Activated naive CD8-positive, alpha-beta T cell treated with anti-CD3 and anti-CD28 coated beads, Interleukin-2, amount 10 ng/mL, durations not matched to agents 7 days and 5 days (primary cell): ENCODE results near the gene WDSUB1. TPM values are rescaled to one million over a fixed set of nuclear protein-coding genes. Genes with fewer than 3 reads are reported as not detected.

Experiments used
- ATAC-seq: fragments of 150-1000 bp; cut with Tn5 transposase; one replicate; pipeline ENCODE4 v1.10.0; 2021; ENCODE audit warnings: low read depth, moderate library complexity
- POLR2A ChIA-PET: fragments of 350-600 bp; sonication (Branson Sonifier 250); formaldehyde crosslinking; loops from one replicate; lab custom pipeline; 2021; ENCODE audit warnings: antibody characterized with exemption; lab: Charles Lee
- DNase-seq: peaks from one replicate; pipeline ENCODE4 v3.0.0; 2021
- H3K27ac Mint-ChIP-seq: one replicate; pipeline ENCODE4 v1.8.0; 2022; ENCODE audit warnings: mild to moderate bottlenecking, mixed read lengths
- H3K27me3 Mint-ChIP-seq: one replicate; pipeline ENCODE4 v1.8.0; 2022; ENCODE audit warnings: mild to moderate bottlenecking, moderate library complexity, mixed read lengths
- H3K36me3 Mint-ChIP-seq: one replicate; pipeline ENCODE4 v1.8.0; 2021; ENCODE audit warnings: mild to moderate bottlenecking, mixed read lengths
- H3K4me1 Mint-ChIP-seq: one replicate; pipeline ENCODE4 v1.8.0; 2021; ENCODE audit warnings: mixed read lengths
- H3K4me3 Mint-ChIP-seq: one replicate; pipeline ENCODE4 v1.8.0; 2022; ENCODE audit warnings: mild to moderate bottlenecking, moderate library complexity, mixed read lengths
- H3K9me3 Mint-ChIP-seq: one replicate; pipeline ENCODE4 v1.8.0; 2021; ENCODE audit warnings: mixed read lengths
- total RNA-seq, 2 experiments: library from RNA; stranded (reverse); gene quantifications; one replicate each; pipeline ENCODE4 v1.2.3, GENCODE V29; 2021

Gene WDSUB1
- total RNA-seq, 2 experiments from 2014 or later: 5.3 to 5.6 TPM

DNA sequence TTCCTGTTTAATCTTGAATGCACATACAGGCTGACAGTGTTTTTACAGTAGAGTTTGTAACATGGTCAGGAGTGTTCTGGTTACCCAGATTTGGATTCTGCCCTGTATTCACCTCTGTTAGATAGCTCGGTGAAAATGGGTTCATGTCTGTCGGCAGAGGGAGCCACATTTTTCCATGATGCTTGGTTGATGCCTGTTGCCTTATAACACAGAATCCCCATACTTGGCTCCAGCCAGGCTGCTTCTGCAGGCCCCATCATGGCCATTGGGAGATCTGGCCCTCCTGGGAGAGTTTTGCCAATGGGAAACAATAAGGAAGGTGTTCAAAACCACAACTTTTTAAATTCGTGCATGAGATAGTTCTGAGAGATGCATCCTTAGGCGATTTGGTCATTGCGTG is 78.1 kb downstream of the WDSUB1 start:
- Mint-ChIP-seq H3K27ac (no peak overlapping the region), H3K4me1 (peaks cover 11% of the 10 kb centered on the region), H3K4me3 (no peak overlapping the region), H3K27me3 (no peaks in the 10 kb centered on the region), H3K36me3 (no peaks in the 10 kb centered on the region), H3K9me3 (no peaks in the 10 kb centered on the region)
- ATAC-seq (no peak), DNase-seq (no peak)
- POLR2A ChIA-PET: interaction anchor here (0.6 kb wide), 1 partner anchor 36 kb away, joined by 3 read pairs; no protein-coding TSS in a partner anchor

DNA sequence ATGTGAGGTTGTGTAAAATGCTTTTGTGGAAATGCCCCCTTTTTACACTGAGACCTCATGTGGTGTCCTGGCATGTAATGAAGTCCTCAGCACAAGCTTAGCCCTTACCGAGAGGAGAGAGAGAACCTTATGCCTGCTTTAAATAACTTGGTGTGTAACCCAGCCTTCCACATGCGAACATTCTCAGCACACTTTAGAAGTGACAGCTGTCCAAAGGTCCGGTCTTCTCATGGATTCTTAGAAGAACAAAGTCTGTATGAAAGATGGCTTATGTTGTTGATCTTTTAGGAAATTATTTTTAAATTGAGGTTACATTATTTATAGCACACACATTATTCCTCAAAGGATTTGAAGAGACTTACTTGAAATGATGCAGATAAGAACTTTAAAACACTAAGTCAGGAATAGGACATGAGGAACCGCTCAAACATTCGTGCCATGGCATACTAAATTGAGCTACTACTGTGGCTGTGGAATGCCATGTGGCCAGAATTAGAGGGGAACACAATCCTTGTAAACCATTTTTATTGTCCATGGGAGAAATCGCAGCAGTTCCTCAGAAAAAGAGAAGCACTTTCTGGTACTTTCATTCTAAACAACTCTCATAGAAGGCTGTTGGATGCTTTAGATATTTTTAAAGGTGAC is 79.6 kb downstream of the WDSUB1 start:
- DNase-seq: no peak
- Mint-ChIP-seq H3K4me1 (peaks cover 14% of the 10 kb centered on the region), H3K27me3 (no peaks in the 10 kb centered on the region), H3K36me3 (no peaks in the 10 kb centered on the region), H3K9me3 (no peaks in the 10 kb centered on the region), H3K27ac (no peak overlapping the region), H3K4me3 (no peak overlapping the region)
- POLR2A ChIA-PET: no interaction called here
- no peak for ATAC-seq

DNA sequence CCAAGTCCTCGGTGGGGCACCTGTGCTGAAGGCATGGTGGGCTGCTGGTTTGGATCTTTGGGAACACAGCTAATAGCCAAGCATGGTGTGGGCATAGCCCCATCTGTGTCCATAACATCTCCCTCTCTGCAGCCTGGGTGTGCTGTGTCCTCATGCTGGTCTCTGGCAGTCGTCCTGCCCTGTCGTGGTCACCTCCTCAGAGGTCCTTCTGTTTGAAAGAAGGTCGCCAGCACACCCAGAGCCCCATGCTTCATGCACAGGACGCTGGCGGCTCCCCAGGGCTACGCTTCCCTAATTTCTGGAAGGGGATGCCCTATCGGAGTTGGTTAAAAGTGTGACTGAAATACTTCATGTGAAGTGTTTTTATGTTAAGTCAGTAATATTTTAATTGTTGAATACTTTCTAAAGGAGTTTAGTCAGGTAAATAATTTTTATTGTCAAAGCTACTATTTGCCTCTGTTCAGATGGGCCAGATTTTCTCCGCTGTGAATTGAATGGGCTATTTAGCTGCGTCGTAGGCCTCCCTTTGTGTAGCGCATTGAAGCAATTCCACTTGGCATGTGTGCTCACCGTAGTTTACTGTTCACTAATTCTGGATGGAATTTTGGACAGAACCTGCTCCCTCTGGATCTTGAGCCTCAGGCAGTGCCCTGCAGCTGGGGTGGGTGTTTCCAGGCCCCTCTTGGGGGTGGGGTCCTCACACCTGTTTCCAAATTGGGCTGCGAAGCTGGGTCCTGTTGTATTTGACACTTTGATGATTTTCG is 81.9 kb downstream of the WDSUB1 start:
- H3K27ac Mint-ChIP-seq: no peak overlapping the region
- DNase-seq: no peak
- POLR2A ChIA-PET: no interaction called here
- no peaks in the 10 kb centered on the region for H3K27me3 Mint-ChIP-seq
- no peak overlapping the region for H3K4me3 Mint-ChIP-seq
- H3K36me3 Mint-ChIP-seq: no peaks in the 10 kb centered on the region
- H3K4me1 Mint-ChIP-seq: peaks cover 13% of the 10 kb centered on the region
- H3K9me3 Mint-ChIP-seq: no peaks in the 10 kb centered on the region
- no peak for ATAC-seq

DNA sequence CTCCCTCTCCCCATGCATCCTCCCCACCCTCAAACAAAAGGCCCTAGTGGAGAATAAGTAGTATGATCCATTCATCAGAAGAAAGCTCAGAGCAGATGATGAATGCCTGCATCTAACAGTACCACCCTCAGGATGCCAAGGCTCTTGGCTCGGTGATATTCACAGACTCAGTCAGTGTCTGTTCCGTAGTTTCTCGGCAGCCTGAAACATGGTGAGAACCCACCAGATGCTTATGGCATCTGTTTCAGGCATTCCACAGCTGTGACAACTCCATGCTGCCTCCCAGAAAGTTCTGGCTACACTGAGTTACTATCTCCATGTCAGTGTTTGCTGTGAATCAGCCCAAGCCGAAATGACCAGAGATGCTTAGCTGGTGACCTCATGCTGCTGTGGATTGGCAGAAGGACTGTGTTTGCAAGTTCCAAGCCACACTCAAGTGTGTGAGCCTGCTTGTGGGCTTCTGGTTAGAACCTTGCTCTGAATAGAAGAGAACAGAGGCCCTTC is 83.9 kb downstream of the WDSUB1 start:
- ATAC-seq (no peak), DNase-seq (no peak)
- Mint-ChIP-seq H3K9me3 (no peaks in the 10 kb centered on the region), H3K4me3 (no peak overlapping the region), H3K27ac (no peak overlapping the region), H3K4me1 (peaks cover 9% of the 10 kb centered on the region), H3K36me3 (no peaks in the 10 kb centered on the region), H3K27me3 (no peaks in the 10 kb centered on the region)
- POLR2A ChIA-PET: interaction anchor here (1.6 kb wide), 1 partner anchor 509 kb away, joined by 3 read pairs; the partner anchor contains the start of gene MARCHF7

DNA sequence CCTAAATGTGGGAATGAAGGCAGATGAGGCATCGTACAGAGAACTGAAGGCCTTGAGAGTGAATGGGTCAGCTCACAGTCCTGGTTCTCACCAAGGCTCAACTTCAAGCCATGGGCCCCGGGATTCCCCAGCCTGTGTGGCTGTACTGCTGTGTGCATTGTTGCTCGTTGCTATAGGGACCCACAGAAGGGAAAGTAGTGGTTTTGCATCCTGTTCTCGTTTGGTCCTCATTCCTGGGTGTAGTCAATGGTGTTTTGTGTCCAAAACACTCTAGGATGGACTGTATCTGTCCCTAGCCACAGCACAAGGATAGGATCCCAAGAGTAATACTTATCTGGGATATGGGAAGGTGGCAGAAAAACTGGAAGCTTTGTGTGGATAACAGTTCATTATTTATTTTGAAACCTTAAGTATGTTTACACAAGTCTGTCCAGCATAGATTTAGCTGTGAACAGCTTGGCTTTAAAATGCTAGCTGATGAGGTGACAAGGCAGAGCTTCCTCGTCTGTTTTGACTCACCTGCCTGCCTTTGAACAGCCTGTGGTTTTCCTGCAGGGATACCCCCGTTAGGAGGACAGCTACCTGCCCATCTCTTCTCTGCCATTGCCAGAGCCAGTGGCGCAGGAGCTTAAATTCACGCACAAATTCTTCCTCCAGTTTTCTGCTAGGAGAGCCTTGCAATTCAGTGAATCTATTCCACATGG is 85.0 kb downstream of the WDSUB1 start:
- peaks cover 9% of the 10 kb centered on the region for H3K4me1 Mint-ChIP-seq
- H3K4me3 Mint-ChIP-seq: no peak overlapping the region
- POLR2A ChIA-PET: interaction anchor here (1.6 kb wide), 1 partner anchor 511 kb away, joined by 3 read pairs; the partner anchor contains the start of gene MARCHF7
- no peak overlapping the region for H3K27ac Mint-ChIP-seq
- ATAC-seq (peak; percentile 86), DNase-seq (no peak)
- H3K9me3 Mint-ChIP-seq: no peaks in the 10 kb centered on the region
- H3K36me3 Mint-ChIP-seq: no peaks in the 10 kb centered on the region
- no peaks in the 10 kb centered on the region for H3K27me3 Mint-ChIP-seq

DNA sequence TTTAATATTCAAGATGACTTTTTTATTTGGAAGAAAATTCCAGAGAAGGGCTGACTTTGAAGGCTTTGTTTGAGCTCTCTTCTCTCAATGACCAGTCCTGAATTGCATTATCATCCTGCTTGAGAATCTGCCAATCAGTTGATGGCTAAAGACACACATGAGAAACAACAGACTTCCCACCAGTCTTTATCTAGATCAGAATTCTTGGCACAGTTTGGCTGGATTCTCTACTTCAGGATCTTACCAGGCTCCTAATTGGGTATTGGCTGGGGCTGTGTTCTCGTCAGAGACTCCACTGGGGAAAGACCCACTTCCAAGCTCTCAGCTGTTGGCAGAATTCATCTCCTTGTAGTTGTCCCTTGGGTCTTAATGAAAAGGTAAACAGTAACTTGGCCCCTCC is 86.0 kb downstream of the WDSUB1 start:
- DNase-seq: no peak
- H3K4me3 Mint-ChIP-seq: no peak overlapping the region
- peaks cover 9% of the 10 kb centered on the region for H3K4me1 Mint-ChIP-seq
- no peak overlapping the region for H3K27ac Mint-ChIP-seq
- no peaks in the 10 kb centered on the region for H3K36me3 Mint-ChIP-seq
- no peaks in the 10 kb centered on the region for H3K9me3 Mint-ChIP-seq
- no peak for ATAC-seq
- no peaks in the 10 kb centered on the region for H3K27me3 Mint-ChIP-seq
- POLR2A ChIA-PET: no interaction called here

DNA sequence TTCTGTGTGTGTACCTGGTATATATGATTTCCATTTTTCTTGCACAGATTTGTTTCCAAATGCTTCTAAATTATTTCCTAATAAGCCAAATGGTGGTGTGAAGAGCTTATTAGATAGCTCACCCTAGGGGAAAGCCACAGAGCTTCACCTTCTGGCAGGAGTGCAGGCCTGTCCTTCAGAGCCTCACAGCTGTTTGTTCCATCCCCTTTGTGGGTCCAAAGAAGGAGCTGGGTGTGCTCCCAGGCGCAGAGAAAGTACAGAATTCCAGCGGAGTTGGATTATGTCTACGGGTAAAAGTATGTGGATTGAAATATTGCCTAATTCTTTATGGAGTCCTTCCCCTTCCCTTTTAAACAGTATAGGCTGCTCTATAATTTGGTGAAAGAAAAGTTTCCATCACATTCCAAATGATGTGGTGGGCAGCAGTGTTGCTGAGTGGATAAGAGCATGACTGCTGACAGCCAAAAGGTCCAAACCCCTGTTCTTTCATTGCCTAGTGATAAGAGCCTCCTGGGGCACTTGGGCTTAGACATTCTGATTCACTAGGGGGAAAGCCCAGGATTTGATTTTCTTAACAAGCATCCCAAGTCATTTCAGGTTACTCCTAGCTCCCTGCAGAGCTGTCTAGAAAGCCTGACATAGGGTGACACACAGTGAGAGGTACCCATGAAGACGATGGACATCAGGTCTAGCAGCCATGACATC is 86.6 kb downstream of the WDSUB1 start:
- H3K27me3 Mint-ChIP-seq: no peaks in the 10 kb centered on the region
- no peak overlapping the region for H3K4me3 Mint-ChIP-seq
- H3K36me3 Mint-ChIP-seq: no peaks in the 10 kb centered on the region
- H3K27ac Mint-ChIP-seq: no peak overlapping the region
- H3K4me1 Mint-ChIP-seq: peaks cover 9% of the 10 kb centered on the region
- DNase-seq (no peak), ATAC-seq (no peak)
- H3K9me3 Mint-ChIP-seq: no peaks in the 10 kb centered on the region
- POLR2A ChIA-PET: no interaction called here

DNA sequence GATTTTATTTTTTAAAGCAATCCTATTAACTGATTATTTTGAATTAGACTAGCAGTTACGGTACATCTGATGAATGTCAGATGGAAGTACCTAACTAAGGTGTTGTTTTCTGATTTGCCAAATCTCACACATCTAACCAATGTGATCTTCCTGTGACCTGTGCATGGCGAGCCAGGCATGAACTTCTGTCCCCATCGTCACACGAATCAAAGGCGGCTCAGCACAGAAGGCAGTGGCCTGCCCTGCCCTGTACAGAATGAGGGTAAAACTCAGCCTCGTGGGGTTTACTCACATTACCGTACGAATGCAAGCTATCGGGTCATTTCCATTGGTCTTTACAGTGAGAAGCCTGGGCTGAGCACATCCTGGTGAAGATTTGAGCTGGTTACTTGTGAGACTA is 87.3 kb downstream of the WDSUB1 start:
- Mint-ChIP-seq H3K9me3 (no peaks in the 10 kb centered on the region), H3K27ac (no peak overlapping the region), H3K4me1 (peaks cover 9% of the 10 kb centered on the region), H3K4me3 (no peak overlapping the region), H3K27me3 (no peaks in the 10 kb centered on the region), H3K36me3 (no peaks in the 10 kb centered on the region)
- no peak for DNase-seq
- POLR2A ChIA-PET: no interaction called here
- no peak for ATAC-seq

DNA sequence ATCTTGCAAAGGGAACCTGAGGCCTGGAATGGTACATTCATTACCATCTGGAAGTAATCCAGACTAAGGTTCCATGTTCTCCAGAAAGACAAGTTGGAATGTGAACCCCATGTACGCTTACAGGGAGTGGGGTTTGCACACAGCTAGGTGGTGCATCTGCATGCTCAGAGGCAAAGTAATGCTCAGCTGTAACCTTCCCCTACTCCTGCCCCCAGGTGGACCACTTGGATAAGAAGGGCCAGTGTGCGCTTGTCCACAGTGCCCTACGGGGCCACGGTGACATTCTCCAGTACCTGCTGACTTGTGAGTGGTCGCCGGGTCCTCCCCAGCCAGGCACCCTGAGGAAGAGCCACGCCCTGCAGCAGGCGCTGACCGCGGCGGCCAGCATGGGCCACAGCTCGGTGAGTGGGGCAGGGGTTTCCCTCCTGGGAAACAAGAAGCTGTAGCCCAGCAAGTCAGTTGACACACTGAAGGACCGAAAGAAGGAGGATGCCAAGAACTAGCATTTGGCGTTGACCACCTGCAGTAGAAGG is 90.0 kb downstream of the WDSUB1 start:
- Mint-ChIP-seq H3K9me3 (no peaks in the 10 kb centered on the region), H3K27me3 (no peaks in the 10 kb centered on the region), H3K36me3 (no peaks in the 10 kb centered on the region), H3K4me1 (peaks cover 5% of the 10 kb centered on the region), H3K27ac (no peak overlapping the region), H3K4me3 (no peak overlapping the region)
- POLR2A ChIA-PET: no interaction called here
- no peak for ATAC-seq
- no peak for DNase-seq

DNA sequence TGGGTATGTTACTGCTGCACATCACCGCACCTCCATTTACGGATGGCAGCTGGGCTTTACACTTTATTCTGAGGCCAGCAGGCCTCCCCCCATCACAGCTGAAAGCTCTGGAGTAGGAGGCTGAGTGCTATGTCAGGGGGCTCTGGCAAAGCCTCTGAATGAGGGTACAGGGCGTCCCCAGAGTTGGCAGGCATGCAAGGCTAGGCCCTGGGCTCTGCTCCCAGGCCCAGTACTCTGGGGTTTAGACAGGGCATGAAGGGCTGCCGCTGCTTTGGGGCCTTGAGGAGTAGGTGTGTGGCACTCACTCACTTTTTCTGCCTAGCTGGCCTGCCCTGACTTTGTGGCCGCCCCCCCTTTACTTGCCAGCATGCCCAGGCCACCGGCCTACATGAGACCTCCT is 90.8 kb downstream of the WDSUB1 start:
- no peak for DNase-seq
- H3K36me3 Mint-ChIP-seq: no peaks in the 10 kb centered on the region
- no peaks in the 10 kb centered on the region for H3K9me3 Mint-ChIP-seq
- POLR2A ChIA-PET: no interaction called here
- no peaks in the 10 kb centered on the region for H3K4me1 Mint-ChIP-seq
- no peak overlapping the region for H3K4me3 Mint-ChIP-seq
- no peak overlapping the region for H3K27ac Mint-ChIP-seq
- no peaks in the 10 kb centered on the region for H3K27me3 Mint-ChIP-seq
- ATAC-seq: no peak

DNA sequence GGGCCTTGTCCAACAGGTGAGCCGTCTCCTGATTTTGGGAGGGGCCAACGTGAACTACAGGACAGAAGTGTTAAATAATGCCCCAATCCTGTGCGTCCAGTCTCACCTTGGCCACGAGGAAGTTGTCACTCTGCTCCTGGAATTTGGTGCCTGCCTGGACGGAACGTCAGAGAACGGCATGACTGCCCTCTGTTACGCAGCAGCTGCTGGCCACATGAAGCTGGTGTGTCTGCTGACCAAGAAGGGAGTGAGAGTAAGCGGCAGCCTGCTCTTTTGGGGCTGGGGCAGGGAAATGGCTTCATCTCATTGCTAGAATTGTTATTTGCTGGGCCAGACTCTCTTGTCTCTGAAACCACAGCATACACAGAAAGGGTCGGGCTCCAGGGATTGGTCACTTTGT is 92.3 kb downstream of the WDSUB1 start:
- no peak overlapping the region for H3K27ac Mint-ChIP-seq
- H3K27me3 Mint-ChIP-seq: no peaks in the 10 kb centered on the region
- DNase-seq (no peak), ATAC-seq (no peak)
- H3K4me1 Mint-ChIP-seq: no peaks in the 10 kb centered on the region
- H3K9me3 Mint-ChIP-seq: no peaks in the 10 kb centered on the region
- POLR2A ChIA-PET: no interaction called here
- no peaks in the 10 kb centered on the region for H3K36me3 Mint-ChIP-seq
- no peak overlapping the region for H3K4me3 Mint-ChIP-seq

DNA sequence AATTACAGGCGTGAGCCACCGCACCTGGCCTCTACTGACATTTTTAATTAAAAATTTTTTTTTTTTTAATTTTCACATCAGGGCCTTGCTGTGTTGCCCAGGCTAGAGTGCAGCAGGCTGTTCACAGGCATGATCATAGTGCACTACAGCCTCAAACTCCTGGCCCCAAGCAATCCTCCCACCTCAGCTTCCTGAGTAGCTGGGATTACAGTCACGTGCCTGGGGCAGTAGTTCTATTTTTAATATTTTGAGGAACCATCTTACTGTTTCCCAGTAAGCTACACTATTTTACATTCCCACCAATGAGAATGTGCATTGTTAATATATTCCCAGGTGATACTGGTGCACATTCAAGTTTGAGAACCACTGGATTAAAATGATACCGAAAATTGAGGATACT is 92.7 kb downstream of the WDSUB1 start:
- ATAC-seq (no peak), DNase-seq (no peak)
- no peaks in the 10 kb centered on the region for H3K27me3 Mint-ChIP-seq
- H3K36me3 Mint-ChIP-seq: no peaks in the 10 kb centered on the region
- H3K27ac Mint-ChIP-seq: no peak overlapping the region
- H3K9me3 Mint-ChIP-seq: no peaks in the 10 kb centered on the region
- no peak overlapping the region for H3K4me3 Mint-ChIP-seq
- H3K4me1 Mint-ChIP-seq: no peaks in the 10 kb centered on the region
- POLR2A ChIA-PET: no interaction called here

DNA sequence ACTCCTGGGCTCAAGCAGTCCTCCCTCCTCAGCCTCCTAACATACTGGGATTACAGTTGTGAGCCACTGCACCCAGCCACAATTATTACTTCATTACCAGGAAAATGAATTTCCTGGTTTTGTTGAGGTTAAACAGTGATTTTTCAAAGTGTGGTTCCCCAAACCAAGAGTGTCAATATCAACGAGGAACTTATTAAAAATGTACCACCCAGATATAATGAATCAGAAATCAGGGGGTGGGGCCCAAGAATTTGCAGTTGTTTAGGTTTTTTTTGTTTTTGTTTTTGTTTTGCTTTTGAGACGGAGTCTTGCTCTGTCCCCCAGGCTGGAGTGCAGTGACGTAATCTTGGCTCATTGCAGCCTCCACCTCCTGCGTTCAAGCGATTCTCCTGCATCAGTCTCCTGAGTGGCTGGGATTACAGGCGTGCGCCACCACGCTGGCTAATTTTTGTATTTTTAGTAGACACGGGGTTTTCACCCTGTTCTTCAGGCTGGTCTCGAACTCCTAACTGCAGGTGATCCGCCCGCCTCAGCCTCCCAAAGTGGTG is 94.1 kb downstream of the WDSUB1 start:
- Mint-ChIP-seq H3K4me1 (no peaks in the 10 kb centered on the region), H3K9me3 (no peaks in the 10 kb centered on the region), H3K27me3 (no peaks in the 10 kb centered on the region), H3K36me3 (no peaks in the 10 kb centered on the region), H3K4me3 (no peak overlapping the region), H3K27ac (no peak overlapping the region)
- ATAC-seq (no peak), DNase-seq (no peak)
- POLR2A ChIA-PET: no interaction called here
